ENCODE data around the gene ZNF774. TPM values are rescaled to one million over a fixed set of nuclear protein-coding genes. Genes with fewer than 3 reads are reported as not detected.

ZNF774 gene
- total RNA-seq, 1 experiment from 2014 or later: 4.0 TPM

GRCh38 chr15:90376789-90377188 lies 24.7 kb downstream of the ZNF774 start:
- DNase-seq (ENCODE audit: low read depth, low spot score) (no peak), ATAC-seq (no peak)
- POLR2A ChIA-PET: interaction anchor here (0.6 kb wide), 1 partner anchor 12 kb away, joined by 3 read pairs; no protein-coding TSS in a partner anchor
- Histone ChIP-seq H3K4me1 (ENCODE audit: control insufficient read depth in 1 of 2, insufficient read depth in 2 of 2, low read length in 2 of 2) (no peaks in the 10 kb centered on the region), H3K27ac (ENCODE audit: low read depth, low read length) (no peak overlapping the region), H3K9ac (ENCODE audit: low read length) (no peak overlapping the region), H2AFZ (ENCODE audit: low read depth, low read length, poor library complexity, severe bottlenecking) (no peak overlapping the region), H3K4me3 (replicated peaks in 1 of 2; ENCODE audit: low read depth in 1 of 2, low read length in 2 of 2) (no peak overlapping the region), H4K20me1 (ENCODE audit: insufficient read depth) (no peaks in the 10 kb centered on the region), H3K36me3 (ENCODE audit: control insufficient read depth in 1 of 2, insufficient read depth in 2 of 2, low read length in 2 of 2) (no peaks in the 10 kb centered on the region), H3K9me2 (ENCODE audit: insufficient read depth) (no peaks in the 10 kb centered on the region), H3K9me3 (ENCODE audit: control insufficient read depth in 1 of 2, insufficient read depth in 1 of 2, low read depth in 1 of 2, low read length in 2 of 2) (peaks cover 0 to 4% of the 10 kb centered on the region in 2 experiments; a peak in 1 of 4 replicates), H3K27me3 (ENCODE audit: insufficient read depth, low read length) (no peaks in the 10 kb centered on the region), H3K4me2 (ENCODE audit: low read length) (no peak overlapping the region), H3K79me2 (ENCODE audit: insufficient read depth, low read length) (no peaks in the 10 kb centered on the region)
- no peak for TF ChIP-seq SP1 (IDR thresholded peaks at IDR 0.05; ENCODE audit: low read depth)
- no peak for TF ChIP-seq SIN3A (IDR thresholded peaks at IDR 0.05; ENCODE audit: low read depth)
- no peak for TF ChIP-seq POLR2A (IDR thresholded peaks at IDR 0.05; ENCODE audit: borderline replicate concordance, extremely low read depth, insufficient read depth, insufficient read length)
- TF ChIP-seq CTCF (IDR thresholded peaks at IDR 0.05 in 2 of 3, conservative IDR thresholded peaks at IDR 0.05 in 1 of 3; ENCODE audit: borderline replicate concordance in 1 of 3, insufficient read depth in 1 of 3, low read depth in 2 of 3, low read length in 2 of 3): no peak
- no peak for TF ChIP-seq ZNF274 (IDR thresholded peaks at IDR 0.05; ENCODE audit: low read depth, low read length)
- TF ChIP-seq POLR2AphosphoS5 (IDR thresholded peaks at IDR 0.05; ENCODE audit: low read depth, low read length): no peak
- TF ChIP-seq RAD21 (IDR thresholded peaks at IDR 0.05; ENCODE audit: low read depth): no peak
- no peak for TF ChIP-seq JUND (IDR thresholded peaks at IDR 0.05)
- intact Hi-C loops (cut with micrococcal nuclease): no loop called here
- CTCF ChIA-PET: no interaction called here
- RAD21 ChIA-PET (ENCODE audit: low non-redundant PET in 1 of 2, low total read pairs in 2 of 2, uncharacterized antibody in 2 of 2, unreplicated experiment in 2 of 2): no interaction called here
- no TSS peak for BruUV-seq (replicated peaks)

GRCh38 chr15:90379263-90379662 lies 27.2 kb downstream of the ZNF774 start:
- no peak overlapping the region for H3K4me3 ChIP-seq (replicated peaks in 1 of 2; ENCODE audit: low read depth in 1 of 2, low read length in 2 of 2)
- H3K9ac ChIP-seq (ENCODE audit: low read length): no peak overlapping the region
- ChIA-PET CTCF (no interaction called here), RAD21 (ENCODE audit: low non-redundant PET in 1 of 2, low total read pairs in 2 of 2, uncharacterized antibody in 2 of 2, unreplicated experiment in 2 of 2) (no interaction called here), POLR2A (interaction anchor here (0.5 kb wide), 1 partner anchor 8 kb away, joined by 4 read pairs; the partner anchor contains the start of gene IQGAP1)
- ATAC-seq: no peak
- H3K79me2 ChIP-seq (ENCODE audit: insufficient read depth, low read length): no peaks in the 10 kb centered on the region
- peaks cover 0 to 4% of the 10 kb centered on the region in 2 experiments; a peak in 1 of 4 replicates for H3K9me3 ChIP-seq (ENCODE audit: control insufficient read depth in 1 of 2, insufficient read depth in 1 of 2, low read depth in 1 of 2, low read length in 2 of 2)
- H3K27me3 ChIP-seq (ENCODE audit: insufficient read depth, low read length): no peaks in the 10 kb centered on the region
- no peak overlapping the region for H2AFZ ChIP-seq (ENCODE audit: low read depth, low read length, poor library complexity, severe bottlenecking)
- no peak overlapping the region for H3K4me2 ChIP-seq (ENCODE audit: low read length)
- no peaks in the 10 kb centered on the region for H3K4me1 ChIP-seq (ENCODE audit: control insufficient read depth in 1 of 2, insufficient read depth in 2 of 2, low read length in 2 of 2)
- no peaks in the 10 kb centered on the region for H4K20me1 ChIP-seq (ENCODE audit: insufficient read depth)
- H3K27ac ChIP-seq (ENCODE audit: low read depth, low read length): no peak overlapping the region
- intact Hi-C loops (cut with micrococcal nuclease): no loop called here
- H3K36me3 ChIP-seq (ENCODE audit: control insufficient read depth in 1 of 2, insufficient read depth in 2 of 2, low read length in 2 of 2): no peaks in the 10 kb centered on the region
- BruUV-seq (replicated peaks): no TSS peak
- TF ChIP-seq ZNF274 (IDR thresholded peaks at IDR 0.05; ENCODE audit: low read depth, low read length): no peak
- no peak for TF ChIP-seq ELF1 (IDR thresholded peaks at IDR 0.05; ENCODE audit: borderline replicate concordance, low read depth)
- no peak for TF ChIP-seq MAX (IDR thresholded peaks at IDR 0.05)
- no peak for TF ChIP-seq ZBTB33 (IDR thresholded peaks at IDR 0.05; ENCODE audit: extremely low read depth, insufficient replicate concordance, low read length)
- no peak for TF ChIP-seq CTCF (IDR thresholded peaks at IDR 0.05 in 2 of 3, conservative IDR thresholded peaks at IDR 0.05 in 1 of 3; ENCODE audit: borderline replicate concordance in 1 of 3, insufficient read depth in 1 of 3, low read depth in 2 of 3, low read length in 2 of 3)
- no peak for TF ChIP-seq EZH2 (IDR thresholded peaks at IDR 0.05)
- H3K9me2 ChIP-seq (ENCODE audit: insufficient read depth): no peaks in the 10 kb centered on the region
- no peak for DNase-seq (ENCODE audit: low read depth, low spot score)
